H9 (cell line): ENCODE results near the gene OR1J1. TPM values are rescaled to one million over a fixed set of nuclear protein-coding genes. Genes with fewer than 3 reads are reported as not detected.

ENCODE experiments used
- DNase-seq: peaks from one replicate; pipeline ENCODE4 v3.0.0-alpha.2; 2017
- H2AFZ ChIP-seq: one replicate; pipeline ENCODE4 v1.6.1; 2013; ENCODE audit warnings: mild to moderate bottlenecking, low read length, control low read depth, moderate library complexity
- H2AK5ac ChIP-seq: 2 replicates; pipeline ENCODE4 v1.6.1; 2013; ENCODE audit warnings: low read length, control low read depth, mixed read lengths; ENCODE audit not compliant: insufficient read length
- H2BK120ac ChIP-seq: one replicate; pipeline ENCODE4 v1.6.1; 2013; ENCODE audit warnings: low read depth, mild to moderate bottlenecking, low read length, control low read depth, inconsistent platforms; ENCODE audit not compliant: poor library complexity, severe bottlenecking
- H2BK12ac ChIP-seq: 2 replicates; pipeline ENCODE4 v1.6.1; 2013; ENCODE audit warnings: low read length, control low read depth, mixed read lengths, low read depth; ENCODE audit not compliant: insufficient read length
- H2BK15ac ChIP-seq: 2 replicates; pipeline ENCODE4 v1.6.1; 2013; ENCODE audit warnings: low read depth, low read length, control low read depth
- H2BK20ac ChIP-seq: one replicate; pipeline ENCODE4 v1.6.1; 2013; ENCODE audit warnings: low read depth, mild to moderate bottlenecking, low read length, control low read depth, inconsistent platforms; ENCODE audit not compliant: poor library complexity, severe bottlenecking
- H2BK5ac ChIP-seq: 2 replicates; pipeline ENCODE4 v1.6.1; 2013; ENCODE audit warnings: low read length, control low read depth, mixed read lengths; ENCODE audit not compliant: insufficient read length
- H3K14ac ChIP-seq: 2 replicates; pipeline ENCODE4 v1.6.1; 2013; ENCODE audit warnings: low read length, control low read depth; ENCODE audit not compliant: insufficient read depth
- H3K18ac ChIP-seq: 2 replicates; pipeline ENCODE4 v1.6.1; 2013; ENCODE audit warnings: low read depth, mild to moderate bottlenecking, mixed read lengths, low read length, control low read depth; ENCODE audit not compliant: insufficient read length
- H3K23ac ChIP-seq: 2 replicates; pipeline ENCODE4 v1.6.1; 2013; ENCODE audit warnings: low read length, control low read depth, mixed read lengths, low read depth; ENCODE audit not compliant: insufficient read length
- H3K23me2 ChIP-seq: 2 replicates; pipeline ENCODE4 v1.6.1; 2013; ENCODE audit warnings: low read depth, mild to moderate bottlenecking, mixed read lengths, low read length, control low read depth; ENCODE audit not compliant: insufficient read length, poor library complexity, severe bottlenecking
- H3K27ac ChIP-seq: 2 replicates; pipeline ENCODE4 v1.5.1; 2013; ENCODE audit warnings: low read length, control low read depth, mixed read lengths, low read depth; ENCODE audit not compliant: insufficient read length
- H3K27me3 ChIP-seq: 2 replicates; pipeline ENCODE4 v1.6.1; 2013; ENCODE audit warnings: low read length, control low read depth, inconsistent platforms; ENCODE audit not compliant: insufficient read depth
- H3K4ac ChIP-seq: 2 replicates; pipeline ENCODE4 v1.6.1; 2013; ENCODE audit warnings: low read depth, mild to moderate bottlenecking, control low read depth, inconsistent platforms, low read length, moderate library complexity
- H3K4me1 ChIP-seq: 2 replicates; pipeline ENCODE4 v1.6.1; 2013; ENCODE audit warnings: low read length, control low read depth, inconsistent platforms; ENCODE audit not compliant: insufficient read depth
- H3K4me2 ChIP-seq: 2 replicates; pipeline ENCODE4 v1.6.1; 2013; ENCODE audit warnings: low read length, control low read depth, mixed read lengths; ENCODE audit not compliant: insufficient read length, insufficient read depth
- H3K56ac ChIP-seq: 2 replicates; pipeline ENCODE4 v1.6.1; 2013; ENCODE audit warnings: low read depth, mild to moderate bottlenecking, mixed read lengths, low read length, control low read depth; ENCODE audit not compliant: insufficient read length
- H3K79me1 ChIP-seq: 2 replicates; pipeline ENCODE4 v1.6.1; 2013; ENCODE audit warnings: low read depth, mild to moderate bottlenecking, moderate library complexity, low read length, control low read depth, inconsistent platforms; ENCODE audit not compliant: insufficient read depth, poor library complexity, severe bottlenecking
- H3K79me2 ChIP-seq: 2 replicates; pipeline ENCODE4 v1.6.1; 2013; ENCODE audit warnings: low read length, control low read depth, inconsistent platforms; ENCODE audit not compliant: insufficient read depth
- H3K9ac ChIP-seq: 2 replicates; pipeline ENCODE4 v1.6.1; 2013; ENCODE audit warnings: low read length, control low read depth, mixed read lengths; ENCODE audit not compliant: insufficient read length; ENCODE audit errors: extremely low read depth
- H3K9me3 ChIP-seq: one replicate; pipeline ENCODE4 v1.6.1; 2013; ENCODE audit warnings: low read depth, low read length, inconsistent platforms; ENCODE audit not compliant: control insufficient read depth
- H3T11ph ChIP-seq: one replicate; pipeline ENCODE4 v1.6.1; 2013; ENCODE audit warnings: mild to moderate bottlenecking, low read length, control low read depth, inconsistent platforms
- H4K20me1 ChIP-seq: one replicate; pipeline ENCODE4 v1.6.1; 2013; ENCODE audit not compliant: control insufficient read depth, insufficient read length, insufficient read depth
- H4K5ac ChIP-seq: 2 replicates; pipeline ENCODE4 v1.6.1; 2013; ENCODE audit warnings: low read depth, mild to moderate bottlenecking, mixed read lengths, low read length, control low read depth; ENCODE audit not compliant: insufficient read length
- H4K8ac ChIP-seq: replicated peaks from 2 replicates; pipeline ENCODE4 v1.6.1; 2013; ENCODE audit warnings: low read length, control low read depth, mixed read lengths, low read depth; ENCODE audit not compliant: insufficient read length
- H4K91ac ChIP-seq: 2 replicates; pipeline ENCODE4 v1.6.1; 2013; ENCODE audit warnings: low read depth, mild to moderate bottlenecking, moderate library complexity, mixed read lengths, low read length, control low read depth; ENCODE audit not compliant: insufficient read length
- H3K27ac Mint-ChIP-seq, 3 experiments: 2 replicates in 2 of 3; 3 replicates in 1 of 3; pipeline ENCODE4 v1.8.0; 2020 to 2021; ENCODE audit warnings: mixed read lengths in 3 of 3, mild to moderate bottlenecking in 1 of 3, moderate library complexity in 1 of 3
- H3K27me3 Mint-ChIP-seq: 2 replicates; pipeline ENCODE4 v1.8.0; 2021; ENCODE audit warnings: low read depth, mild to moderate bottlenecking, moderate library complexity, mixed read lengths
- H3K36me3 Mint-ChIP-seq, 3 experiments: 2 replicates in 2 of 3; 3 replicates in 1 of 3; pipeline ENCODE4 v1.8.0; 2020 to 2021; ENCODE audit warnings: low read depth in 3 of 3, mixed read lengths in 3 of 3; ENCODE audit not compliant: insufficient read depth in 1 of 3
- H3K4me1 Mint-ChIP-seq, 2 experiments: 2 replicates each; pipeline ENCODE4 v1.8.0; 2020; ENCODE audit warnings: mixed read lengths in 2 of 2
- H3K4me3 Mint-ChIP-seq, 2 experiments: 2 replicates in 1 of 2; 3 replicates in 1 of 2; pipeline ENCODE4 v1.8.0; 2020 to 2021; ENCODE audit warnings: mild to moderate bottlenecking in 2 of 2, mixed read lengths in 2 of 2, moderate library complexity in 1 of 2
- H3K9me3 Mint-ChIP-seq, 2 experiments: 2 replicates in 1 of 2; 3 replicates in 1 of 2; pipeline ENCODE4 v1.8.0; 2020; ENCODE audit warnings: mild to moderate bottlenecking in 2 of 2, mixed read lengths in 2 of 2, moderate library complexity in 1 of 2
- WGBS: extraction: QIAGEN DNeasy Blood & Tissue Kit; methylation state at CpG from one replicate; pipeline ENCODE4 v1.1.7; 2013; ENCODE audit warnings: missing lambda C conversion rate, low lambda C conversion rate, mixed read lengths; ENCODE audit not compliant: insufficient read length; ENCODE audit errors: extremely low coverage; 5-methylcytosine and 5-hydroxymethylcytosine counted together
- total RNA-seq: library from RNA; stranded (reverse); gene quantifications from 2 replicates; pipeline ENCODE4 v1.2.1, GENCODE V29; 2021
- TF ChIP-seq, protein P1 (sequence below): fragments of 200-600 bp; sonication (generic); conservative IDR thresholded peaks from 3 replicates; pipeline ENCODE4 v1.8.0; 2021; ENCODE audit warnings: antibody characterized with exemption, mild to moderate bottlenecking

Gene OR1J1
- total RNA-seq, 1 experiment from 2014 or later, result not detected

- H3K36me3 Mint-ChIP-seq, result peaks cover 0 to 18% (median 0%) of the 10 kb centered on the region in 3 experiments; a peak in 3 of 7 replicates
- WGBS, result no CpG with 5 or more reads among the region's 3 CpGs
These were observed 3.2 kb downstream of the OR1J1 start for GRCh38 chr9:122474561-122474960.

More at GRCh38 chr9:122474561-122474960, 3.2 kb downstream of the OR1J1 start:
- Histone ChIP-seq H2BK15ac (no peak overlapping the region), H4K5ac (no peak overlapping the region), H2BK12ac (no peak overlapping the region), H2BK120ac (no peak overlapping the region), H2AK5ac (no peak overlapping the region), H3K27me3 (no peaks in the 10 kb centered on the region), H3K79me1 (no peaks in the 10 kb centered on the region), H3K79me2 (no peaks in the 10 kb centered on the region), H3K14ac (no peak overlapping the region), H3K18ac (no peak overlapping the region), H2AFZ (no peak overlapping the region), H3K4me1 (no peaks in the 10 kb centered on the region), H3K9me3 (peaks cover 42% of the 10 kb centered on the region), H3K23me2 (no peaks in the 10 kb centered on the region), H3K23ac (no peak overlapping the region), H4K20me1 (no peaks in the 10 kb centered on the region), H3K27ac (no peak overlapping the region), H4K8ac (no peak overlapping the region), H3K9ac (no peak overlapping the region), H4K91ac (no peak overlapping the region), H3K56ac (no peak overlapping the region), H3K4me2 (no peak overlapping the region), H2BK20ac (no peak overlapping the region), H3T11ph (no peak overlapping the region), H2BK5ac (no peak overlapping the region), H3K4ac (no peak overlapping the region)
- Mint-ChIP-seq H3K4me3 (no peak overlapping the region), H3K27me3 (peaks cover 6% of the 10 kb centered on the region; the same call in 1 of the 2 replicates), H3K9me3 (peaks cover 72 to 92% of the 10 kb centered on the region in 2 experiments), H3K27ac (no peak overlapping the region), H3K4me1 (no peaks in the 10 kb centered on the region)
- DNase-seq, result no peak
- TF ChIP-seq, protein P1, sequence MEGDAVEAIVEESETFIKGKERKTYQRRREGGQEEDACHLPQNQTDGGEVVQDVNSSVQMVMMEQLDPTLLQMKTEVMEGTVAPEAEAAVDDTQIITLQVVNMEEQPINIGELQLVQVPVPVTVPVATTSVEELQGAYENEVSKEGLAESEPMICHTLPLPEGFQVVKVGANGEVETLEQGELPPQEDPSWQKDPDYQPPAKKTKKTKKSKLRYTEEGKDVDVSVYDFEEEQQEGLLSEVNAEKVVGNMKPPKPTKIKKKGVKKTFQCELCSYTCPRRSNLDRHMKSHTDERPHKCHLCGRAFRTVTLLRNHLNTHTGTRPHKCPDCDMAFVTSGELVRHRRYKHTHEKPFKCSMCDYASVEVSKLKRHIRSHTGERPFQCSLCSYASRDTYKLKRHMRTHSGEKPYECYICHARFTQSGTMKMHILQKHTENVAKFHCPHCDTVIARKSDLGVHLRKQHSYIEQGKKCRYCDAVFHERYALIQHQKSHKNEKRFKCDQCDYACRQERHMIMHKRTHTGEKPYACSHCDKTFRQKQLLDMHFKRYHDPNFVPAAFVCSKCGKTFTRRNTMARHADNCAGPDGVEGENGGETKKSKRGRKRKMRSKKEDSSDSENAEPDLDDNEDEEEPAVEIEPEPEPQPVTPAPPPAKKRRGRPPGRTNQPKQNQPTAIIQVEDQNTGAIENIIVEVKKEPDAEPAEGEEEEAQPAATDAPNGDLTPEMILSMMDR, result no peak
